ENCODE results near the gene CAT. TPM values are rescaled to one million over a fixed set of nuclear protein-coding genes. Genes with fewer than 3 reads are reported as not detected.

Gene CAT
- total RNA-seq, 1 donor from 2014 or later = 108 TPM

- DNase-seq (ENCODE audit: extremely low spot score in 2 of 2) = no peak
- Histone ChIP-seq H3K4me1 (no peaks in the 10 kb centered on the region), H3K4me3 (no peak overlapping the region), H3K9me3 (peaks cover 9% of the 10 kb centered on the region), H3K27me3 (no peaks in the 10 kb centered on the region), H3K36me3 (no peaks in the 10 kb centered on the region), H3K27ac (no peak overlapping the region)
- intact Hi-C loops (cut with DNase I) = no loop called here
- TF ChIP-seq CTCF (IDR thresholded peaks at IDR 0.05) (no peak), POLR2A (IDR thresholded peaks at IDR 0.05) (no peak), POLR2AphosphoS5 (IDR thresholded peaks at IDR 0.05; ENCODE audit: insufficient read depth in 1 of 2, low read depth in 1 of 2) (no peak)
Observed at GRCh38 chr11:34415538-34415937, 23.2 kb upstream of the CAT start.

- Histone ChIP-seq H3K4me1 (no peaks in the 10 kb centered on the region), H3K36me3 (no peaks in the 10 kb centered on the region), H3K9me3 (peaks cover 9% of the 10 kb centered on the region), H3K27ac (no peak overlapping the region), H3K27me3 (no peaks in the 10 kb centered on the region), H3K4me3 (no peak overlapping the region)
- TF ChIP-seq POLR2A (IDR thresholded peaks at IDR 0.05) (no peak), CTCF (IDR thresholded peaks at IDR 0.05) (no peak), POLR2AphosphoS5 (IDR thresholded peaks at IDR 0.05; ENCODE audit: insufficient read depth in 1 of 2, low read depth in 1 of 2) (no peak)
- no peak for DNase-seq (ENCODE audit: extremely low spot score in 2 of 2)
- intact Hi-C loops (cut with DNase I) = no loop called here
Observed at GRCh38 chr11:34416088-34416487, 22.6 kb upstream of the CAT start.

GRCh38 chr11:34416766-34417165 is 22.0 kb upstream of the CAT start:
- TF ChIP-seq POLR2A (IDR thresholded peaks at IDR 0.05) (no peak), POLR2AphosphoS5 (IDR thresholded peaks at IDR 0.05; ENCODE audit: insufficient read depth in 1 of 2, low read depth in 1 of 2) (no peak), CTCF (IDR thresholded peaks at IDR 0.05) (no peak)

GRCh38 chr11:34417202-34417601 is 21.5 kb upstream of the CAT start:
- H3K4me3 ChIP-seq = no peak overlapping the region
- intact Hi-C loops (cut with DNase I) = no loop called here
- TF ChIP-seq POLR2AphosphoS5 (IDR thresholded peaks at IDR 0.05; ENCODE audit: insufficient read depth in 1 of 2, low read depth in 1 of 2) (no peak), POLR2A (IDR thresholded peaks at IDR 0.05) (no peak), CTCF (IDR thresholded peaks at IDR 0.05) (no peak)

More at GRCh38 chr11:34416766-34417165, 22.0 kb upstream of the CAT start:
- H3K4me3 ChIP-seq = no peak overlapping the region
- H3K36me3 ChIP-seq = no peaks in the 10 kb centered on the region
- no peak for DNase-seq (ENCODE audit: extremely low spot score in 2 of 2)
- no peaks in the 10 kb centered on the region for H3K27me3 ChIP-seq
- H3K9me3 ChIP-seq = peaks cover 9% of the 10 kb centered on the region
- intact Hi-C loops (cut with DNase I) = no loop called here
- no peak overlapping the region for H3K27ac ChIP-seq
- no peaks in the 10 kb centered on the region for H3K4me1 ChIP-seq

GRCh38 chr11:34419158-34419557 is 19.6 kb upstream of the CAT start:
- no peak for TF ChIP-seq POLR2A (IDR thresholded peaks at IDR 0.05)
- no peak for TF ChIP-seq POLR2AphosphoS5 (IDR thresholded peaks at IDR 0.05; ENCODE audit: insufficient read depth in 1 of 2, low read depth in 1 of 2)
- TF ChIP-seq CTCF (IDR thresholded peaks at IDR 0.05) = no peak
- Histone ChIP-seq H3K36me3 (no peaks in the 10 kb centered on the region), H3K4me1 (peaks cover 11% of the 10 kb centered on the region), H3K9me3 (no peaks in the 10 kb centered on the region), H3K27me3 (no peaks in the 10 kb centered on the region), H3K27ac (no peak overlapping the region), H3K4me3 (no peak overlapping the region)
- no peak for DNase-seq (ENCODE audit: extremely low spot score in 2 of 2)
- intact Hi-C loops (cut with DNase I) = no loop called here

More at GRCh38 chr11:34417202-34417601, 21.5 kb upstream of the CAT start:
- no peaks in the 10 kb centered on the region for H3K4me1 ChIP-seq
- H3K9me3 ChIP-seq = peaks cover 9% of the 10 kb centered on the region
- H3K27me3 ChIP-seq = no peaks in the 10 kb centered on the region
- H3K27ac ChIP-seq = no peak overlapping the region
- no peaks in the 10 kb centered on the region for H3K36me3 ChIP-seq
- no peak for DNase-seq (ENCODE audit: extremely low spot score in 2 of 2)

All from vagina (tissue), 2 donors.